Measurements from ENCODE around the gene OR2G6.

GRCh38 chr1:248471154-248471553 lies 36.7 kb upstream of the OR2G6 start:
- TF ChIP-seq, protein P1, sequence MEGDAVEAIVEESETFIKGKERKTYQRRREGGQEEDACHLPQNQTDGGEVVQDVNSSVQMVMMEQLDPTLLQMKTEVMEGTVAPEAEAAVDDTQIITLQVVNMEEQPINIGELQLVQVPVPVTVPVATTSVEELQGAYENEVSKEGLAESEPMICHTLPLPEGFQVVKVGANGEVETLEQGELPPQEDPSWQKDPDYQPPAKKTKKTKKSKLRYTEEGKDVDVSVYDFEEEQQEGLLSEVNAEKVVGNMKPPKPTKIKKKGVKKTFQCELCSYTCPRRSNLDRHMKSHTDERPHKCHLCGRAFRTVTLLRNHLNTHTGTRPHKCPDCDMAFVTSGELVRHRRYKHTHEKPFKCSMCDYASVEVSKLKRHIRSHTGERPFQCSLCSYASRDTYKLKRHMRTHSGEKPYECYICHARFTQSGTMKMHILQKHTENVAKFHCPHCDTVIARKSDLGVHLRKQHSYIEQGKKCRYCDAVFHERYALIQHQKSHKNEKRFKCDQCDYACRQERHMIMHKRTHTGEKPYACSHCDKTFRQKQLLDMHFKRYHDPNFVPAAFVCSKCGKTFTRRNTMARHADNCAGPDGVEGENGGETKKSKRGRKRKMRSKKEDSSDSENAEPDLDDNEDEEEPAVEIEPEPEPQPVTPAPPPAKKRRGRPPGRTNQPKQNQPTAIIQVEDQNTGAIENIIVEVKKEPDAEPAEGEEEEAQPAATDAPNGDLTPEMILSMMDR (conservative IDR thresholded peaks at IDR 0.05; ENCODE audit: low read depth, low read length) = no peak
- TF ChIP-seq EZH2 (IDR thresholded peaks at IDR 0.05; ENCODE audit: low read length, unreplicated experiment) = no peak
